GM12878 (cell line): ENCODE results near the gene BNIP3.

Experiments used
- BCL3 ChIP-seq: IDR thresholded peaks from 2 replicates; pipeline ENCODE4 v1.6.1; 2011; ENCODE audit warnings: borderline replicate concordance, low read depth, mild to moderate bottlenecking, moderate library complexity, low read length; ENCODE audit not compliant: insufficient read depth, poor library complexity, severe bottlenecking
- CTCF ChIP-seq, 3 experiments: IDR thresholded peaks in 2 of 3; conservative IDR thresholded peaks in 1 of 3; 2 replicates each; pipeline ENCODE4 v1.5.1; 2011; ENCODE audit warnings: low read depth in 3 of 3, low read length in 3 of 3, mild to moderate bottlenecking in 3 of 3, control low read depth in 2 of 3, moderate library complexity in 2 of 3, inconsistent platforms in 1 of 3, mixed read lengths in 1 of 3; ENCODE audit not compliant: control insufficient read depth in 2 of 3, insufficient read depth in 1 of 3; ENCODE audit errors: extremely low read depth in 1 of 3
- E4F1 ChIP-seq: fragments of 450-650 bp; IDR thresholded peaks from 2 replicates; pipeline ENCODE4 v1.6.1; 2018; ENCODE audit warnings: borderline replicate concordance, mild to moderate bottlenecking; ENCODE audit not compliant: partially characterized antibody
- EZH2 ChIP-seq: IDR thresholded peaks from 2 replicates; pipeline ENCODE4 v1.6.1; 2012; ENCODE audit warnings: low read depth, mild to moderate bottlenecking, control low read depth, inconsistent platforms, low read length, borderline replicate concordance; ENCODE audit not compliant: control insufficient read depth
- MTA3 ChIP-seq: IDR thresholded peaks from 2 replicates; pipeline ENCODE4 v1.6.1; 2012; ENCODE audit warnings: low read length, inconsistent platforms, borderline replicate concordance
- NR2C2 ChIP-seq: IDR thresholded peaks from 2 replicates; pipeline ENCODE4 v1.6.1; 2011; ENCODE audit warnings: borderline replicate concordance, low read depth; ENCODE audit not compliant: control insufficient read depth, insufficient read length
- POLR2A ChIP-seq: IDR thresholded peaks from 2 replicates; pipeline ENCODE4 v1.6.1; 2011; ENCODE audit warnings: low read depth, mild to moderate bottlenecking, low read length
- RAD21 ChIP-seq: IDR thresholded peaks from 2 replicates; pipeline ENCODE4 v1.6.1; 2011; ENCODE audit warnings: mild to moderate bottlenecking, low read depth, low read length, moderate library complexity; ENCODE audit not compliant: insufficient read depth
- RFX5 ChIP-seq: IDR thresholded peaks from 2 replicates; pipeline ENCODE4 v1.6.1; 2011; ENCODE audit warnings: low read depth, low read length, improper control_type of control experiment
- STAT1 ChIP-seq: fragments of 450-650 bp; conservative IDR thresholded peaks from 2 replicates; pipeline ENCODE4 v1.6.1; 2014; ENCODE audit warnings: antibody characterized with exemption, mild to moderate bottlenecking
- STAT3 ChIP-seq: IDR thresholded peaks from 2 replicates; pipeline ENCODE4 v1.6.1; 2011; ENCODE audit warnings: low read depth, low read length, improper control_type of control experiment
- TBL1XR1 ChIP-seq: IDR thresholded peaks from 2 replicates; pipeline ENCODE4 v1.6.1; 2012; ENCODE audit warnings: low read depth, low read length, improper control_type of control experiment
- TF ChIP-seq, protein P1 (sequence below): IDR thresholded peaks from 2 replicates; pipeline ENCODE4 v1.6.1; 2012; ENCODE audit warnings: mild to moderate bottlenecking, low read depth, low read length

- TF ChIP-seq EZH2 (no peak), RFX5 (no peak), POLR2A (no peak), BCL3 (no peak), TBL1XR1 (no peak), NR2C2 (no peak), RAD21 (no peak), E4F1 (no peak), CTCF (IDR thresholded peaks at IDR 0.05 in 2 of 3, conservative IDR thresholded peaks at IDR 0.05 in 1 of 3; ENCODE audit: control insufficient read depth in 2 of 3, extremely low read depth in 1 of 3, insufficient read depth in 1 of 3, low read depth in 3 of 3, low read length in 3 of 3) (no peak), STAT3 (no peak), STAT1 (no peak), MTA3 (no peak)
- TF ChIP-seq, protein P1, sequence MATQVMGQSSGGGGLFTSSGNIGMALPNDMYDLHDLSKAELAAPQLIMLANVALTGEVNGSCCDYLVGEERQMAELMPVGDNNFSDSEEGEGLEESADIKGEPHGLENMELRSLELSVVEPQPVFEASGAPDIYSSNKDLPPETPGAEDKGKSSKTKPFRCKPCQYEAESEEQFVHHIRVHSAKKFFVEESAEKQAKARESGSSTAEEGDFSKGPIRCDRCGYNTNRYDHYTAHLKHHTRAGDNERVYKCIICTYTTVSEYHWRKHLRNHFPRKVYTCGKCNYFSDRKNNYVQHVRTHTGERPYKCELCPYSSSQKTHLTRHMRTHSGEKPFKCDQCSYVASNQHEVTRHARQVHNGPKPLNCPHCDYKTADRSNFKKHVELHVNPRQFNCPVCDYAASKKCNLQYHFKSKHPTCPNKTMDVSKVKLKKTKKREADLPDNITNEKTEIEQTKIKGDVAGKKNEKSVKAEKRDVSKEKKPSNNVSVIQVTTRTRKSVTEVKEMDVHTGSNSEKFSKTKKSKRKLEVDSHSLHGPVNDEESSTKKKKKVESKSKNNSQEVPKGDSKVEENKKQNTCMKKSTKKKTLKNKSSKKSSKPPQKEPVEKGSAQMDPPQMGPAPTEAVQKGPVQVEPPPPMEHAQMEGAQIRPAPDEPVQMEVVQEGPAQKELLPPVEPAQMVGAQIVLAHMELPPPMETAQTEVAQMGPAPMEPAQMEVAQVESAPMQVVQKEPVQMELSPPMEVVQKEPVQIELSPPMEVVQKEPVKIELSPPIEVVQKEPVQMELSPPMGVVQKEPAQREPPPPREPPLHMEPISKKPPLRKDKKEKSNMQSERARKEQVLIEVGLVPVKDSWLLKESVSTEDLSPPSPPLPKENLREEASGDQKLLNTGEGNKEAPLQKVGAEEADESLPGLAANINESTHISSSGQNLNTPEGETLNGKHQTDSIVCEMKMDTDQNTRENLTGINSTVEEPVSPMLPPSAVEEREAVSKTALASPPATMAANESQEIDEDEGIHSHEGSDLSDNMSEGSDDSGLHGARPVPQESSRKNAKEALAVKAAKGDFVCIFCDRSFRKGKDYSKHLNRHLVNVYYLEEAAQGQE = no peak
Measured at GRCh38 chr10:131934769-131935168, 47.0 kb downstream of the BNIP3 start.
